Peyer's patch (tissue), 4 donors: ENCODE measurements around the gene PLEK2.

Experiments used
- POLR2A ChIP-seq, 2 donors: fragments of 450-650 bp; IDR thresholded peaks; one replicate each; pipeline ENCODE4 v1.5.1; 2017; ENCODE audit warnings: antibody characterized with exemption in 2 of 2, mild to moderate bottlenecking in 2 of 2, moderate library complexity in 2 of 2
- TF ChIP-seq, protein P1 (sequence below), 6 experiments: fragments of 450-650 bp in 4 of 6; fragments of 200-600 bp in 2 of 6; sonication (generic) in 1 of 6; IDR thresholded peaks; one replicate each; pipeline ENCODE4 v1.5.1; 2017 to 2019; ENCODE audit warnings: antibody characterized with exemption in 6 of 6, mild to moderate bottlenecking in 3 of 6, moderate library complexity in 1 of 6

DNA sequence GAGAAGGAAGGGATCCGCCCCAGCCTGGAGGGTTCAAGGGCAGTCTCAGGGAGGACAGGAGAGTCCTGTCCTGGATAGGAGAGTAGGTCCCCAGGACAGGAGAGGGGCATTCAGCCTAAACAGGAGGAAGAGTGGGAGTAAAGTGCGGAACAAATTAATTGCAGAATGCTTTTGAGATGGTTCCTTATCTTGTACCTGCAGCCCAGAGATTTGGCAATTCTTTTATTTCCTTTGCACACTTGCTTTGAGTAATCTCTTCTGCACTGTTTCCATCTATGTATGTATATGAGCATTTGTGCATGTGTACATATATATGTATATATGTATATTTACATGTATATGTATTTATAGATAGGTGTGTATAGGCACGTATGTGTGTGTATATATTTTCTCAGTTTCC, 22.7 kb downstream of the PLEK2 start:
- TF ChIP-seq, protein P1, sequence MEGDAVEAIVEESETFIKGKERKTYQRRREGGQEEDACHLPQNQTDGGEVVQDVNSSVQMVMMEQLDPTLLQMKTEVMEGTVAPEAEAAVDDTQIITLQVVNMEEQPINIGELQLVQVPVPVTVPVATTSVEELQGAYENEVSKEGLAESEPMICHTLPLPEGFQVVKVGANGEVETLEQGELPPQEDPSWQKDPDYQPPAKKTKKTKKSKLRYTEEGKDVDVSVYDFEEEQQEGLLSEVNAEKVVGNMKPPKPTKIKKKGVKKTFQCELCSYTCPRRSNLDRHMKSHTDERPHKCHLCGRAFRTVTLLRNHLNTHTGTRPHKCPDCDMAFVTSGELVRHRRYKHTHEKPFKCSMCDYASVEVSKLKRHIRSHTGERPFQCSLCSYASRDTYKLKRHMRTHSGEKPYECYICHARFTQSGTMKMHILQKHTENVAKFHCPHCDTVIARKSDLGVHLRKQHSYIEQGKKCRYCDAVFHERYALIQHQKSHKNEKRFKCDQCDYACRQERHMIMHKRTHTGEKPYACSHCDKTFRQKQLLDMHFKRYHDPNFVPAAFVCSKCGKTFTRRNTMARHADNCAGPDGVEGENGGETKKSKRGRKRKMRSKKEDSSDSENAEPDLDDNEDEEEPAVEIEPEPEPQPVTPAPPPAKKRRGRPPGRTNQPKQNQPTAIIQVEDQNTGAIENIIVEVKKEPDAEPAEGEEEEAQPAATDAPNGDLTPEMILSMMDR (IDR thresholded peaks at IDR 0.05): no peak
- TF ChIP-seq POLR2A (IDR thresholded peaks at IDR 0.05): no peak
